GM12878 (cell line): ENCODE results near the gene ZAR1L. TPM values are rescaled to one million over a fixed set of nuclear protein-coding genes. Genes with fewer than 3 reads are reported as not detected.

ENCODE experiments used
- ATAC-seq: fragments of 200-7000 bp; cut with Tn5 transposase; 3 replicates; pipeline ENCODE4 v1.9.1; 2020; ENCODE audit warnings: mild to moderate bottlenecking, moderate library complexity
- BruUV-seq: library from RNA; stranded (reverse); fragments of 400-500 nt; replicated peaks from 2 replicates; lab custom pipeline; 2021; lab: Mats Ljungman, UMichigan
- CTCF ChIA-PET: fragments of 300-600 bp; sonication (Branson Sonifier 250); formaldehyde crosslinking; extraction: SDS; loops from one replicate; lab custom pipeline; 2021; ENCODE audit warnings: inconsistent platforms; lab: Yijun Ruan, JAX
- POLR2A ChIA-PET: fragments of 350-600 bp; formaldehyde crosslinking; extraction: SDS; loops from one replicate; lab custom pipeline; 2021; ENCODE audit warnings: inconsistent platforms; lab: Charles Lee
- RAD21 ChIA-PET: fragments of 300-600 bp; sonication (Branson Sonifier 250); formaldehyde crosslinking; loops from one replicate; lab custom pipeline; 2023; ENCODE audit warnings: antibody characterized with exemption; ENCODE audit not compliant: unreplicated experiment; lab: Charles Lee
- SMC1A ChIA-PET: fragments of 300-600 bp; sonication (Branson Sonifier 250); formaldehyde crosslinking; loops from one replicate; lab custom pipeline; 2023; ENCODE audit not compliant: unreplicated experiment, uncharacterized antibody; lab: Charles Lee
- DNase-seq: peaks from one replicate; pipeline ENCODE4 v3.0.0-alpha.2; 2011; ENCODE audit warnings: low read depth, low spot score
- FAIRE-seq: peaks from 3 replicates; lab custom pipeline; 2011; peaks lifted over from hg19 to GRCh38; lab: Jason Lieb, UNC
- H2AFZ ChIP-seq: 2 replicates; pipeline ENCODE4 v1.6.0; 2011; ENCODE audit warnings: low read depth, low read length, control low read depth; ENCODE audit not compliant: control insufficient read depth
- H3K27ac ChIP-seq: 2 replicates; pipeline ENCODE4 v1.5.1; 2011; ENCODE audit warnings: control low read depth; ENCODE audit not compliant: control insufficient read depth, insufficient read depth
- H3K27me3 ChIP-seq, 2 experiments: replicated peaks in 1 of 2; 2 replicates each; pipeline versions ENCODE4 v1.6.0 to v1.6.1; 2011; ENCODE audit warnings: low read length in 1 of 2; ENCODE audit not compliant: control insufficient read depth in 2 of 2, insufficient read depth in 2 of 2
- H3K36me3 ChIP-seq, 2 experiments: 2 replicates each; pipeline ENCODE4 v1.5.1; 2011; ENCODE audit warnings: low read length in 1 of 2; ENCODE audit not compliant: control insufficient read depth in 2 of 2, insufficient read depth in 2 of 2
- H3K4me1 ChIP-seq: 2 replicates; pipeline ENCODE4 v1.6.1; 2011; ENCODE audit warnings: mild to moderate bottlenecking, low read length, moderate library complexity, mixed read lengths; ENCODE audit not compliant: control insufficient read depth, insufficient read depth
- H3K4me2 ChIP-seq: 2 replicates; pipeline ENCODE4 v1.6.0; 2011; ENCODE audit warnings: control low read depth; ENCODE audit not compliant: control insufficient read depth, insufficient read depth
- H3K4me3 ChIP-seq: fragments of 200-600 bp; sonication (generic); 2 replicates; pipeline ENCODE4 v1.5.1; 2016
- H3K79me2 ChIP-seq: 2 replicates; pipeline ENCODE4 v1.6.0; 2011; ENCODE audit warnings: low read length; ENCODE audit not compliant: control insufficient read depth, insufficient read depth
- H3K9ac ChIP-seq: 2 replicates; pipeline ENCODE4 v1.8.0; 2011; ENCODE audit warnings: low read length, control low read depth, mixed read lengths; ENCODE audit not compliant: control insufficient read depth, insufficient read depth
- H3K9me3 ChIP-seq: replicated peaks from 3 replicates; pipeline ENCODE4 v1.5.1; 2011; ENCODE audit warnings: mild to moderate bottlenecking, low read length; ENCODE audit not compliant: control insufficient read depth, insufficient read depth
- H4K20me1 ChIP-seq: 2 replicates; pipeline ENCODE4 v1.6.0; 2011; ENCODE audit not compliant: control insufficient read depth, insufficient read depth
- ASH2L ChIP-seq: fragments of 300-600, 200-600 bp; sonication (generic); IDR thresholded peaks from 2 replicates; pipeline ENCODE4 v1.6.1; 2017; ENCODE audit warnings: low read depth, mild to moderate bottlenecking, borderline replicate concordance
- BACH1 ChIP-seq: fragments of 450-650 bp; IDR thresholded peaks from 2 replicates; pipeline ENCODE4 v1.6.1; 2017; ENCODE audit warnings: mild to moderate bottlenecking, borderline replicate concordance
- ETV6 ChIP-seq, 2 experiments: fragments of 450-650 bp in 1 of 2; IDR thresholded peaks in 1 of 2; conservative IDR thresholded peaks in 1 of 2; 2 replicates each; pipeline ENCODE4 v1.6.1; 2014; ENCODE audit warnings: antibody characterized with exemption in 1 of 2, borderline replicate concordance in 1 of 2, low read depth in 1 of 2, mild to moderate bottlenecking in 1 of 2, moderate library complexity in 1 of 2
- MEF2A ChIP-seq: IDR thresholded peaks from 2 replicates; pipeline ENCODE4 v1.6.1; 2011; ENCODE audit warnings: low read depth, mild to moderate bottlenecking, low read length, moderate library complexity; ENCODE audit not compliant: insufficient read depth
- RB1 ChIP-seq: fragments of 450-650 bp; formaldehyde crosslinking; IDR thresholded peaks from 2 replicates; pipeline ENCODE4 v1.6.1; 2017; ENCODE audit warnings: mild to moderate bottlenecking, borderline replicate concordance
- SIX5 ChIP-seq: IDR thresholded peaks from 2 replicates; pipeline ENCODE4 v1.6.1; 2011; ENCODE audit warnings: mild to moderate bottlenecking, low read depth, low read length, moderate library complexity; ENCODE audit not compliant: severe bottlenecking
- SMC3 ChIP-seq: IDR thresholded peaks from 2 replicates; pipeline ENCODE4 v1.6.1; 2011; ENCODE audit warnings: low read length, improper control_type of control experiment, borderline replicate concordance
- ZNF217 ChIP-seq: fragments of 450-650 bp; IDR thresholded peaks from 2 replicates; pipeline ENCODE4 v1.6.1; 2017; ENCODE audit warnings: antibody characterized with exemption, mild to moderate bottlenecking
- ZNF384 ChIP-seq: IDR thresholded peaks from 2 replicates; pipeline ENCODE4 v1.6.1; 2012; ENCODE audit warnings: low read depth, mild to moderate bottlenecking, low read length, improper control_type of control experiment, borderline replicate concordance
- ZNF622 ChIP-seq: fragments of 450-650 bp; IDR thresholded peaks from 2 replicates; pipeline ENCODE4 v1.6.1; 2017; ENCODE audit warnings: mild to moderate bottlenecking, inconsistent platforms
- WGBS: methylation state at CpG from one replicate; pipeline ENCODE4 v1.1.6; 2016; ENCODE audit warnings: low lambda C conversion rate; ENCODE audit not compliant: insufficient replicate concordance, insufficient coverage; ENCODE audit errors: missing lambda C conversion rate; 5-methylcytosine and 5-hydroxymethylcytosine counted together
- in situ Hi-C: fragments of 300-500 bp; cut with MboI; formaldehyde crosslinking; loops from 9 replicates; pipeline ENCODE4 v1.14.3; 2018; ENCODE audit warnings: mixed read lengths
- intact Hi-C: fragments of 100-400 bp; cut with micrococcal nuclease; formaldehyde crosslinking; loops from one replicate; pipeline ENCODE4 v1.14.2; 2022; ENCODE audit not compliant: unreplicated experiment
- polyA plus RNA-seq, 11 experiments: library from polyadenylated mRNA; depleted of rRNA in 4 of 11; unstranded in 6 of 11; stranded (reverse) in 5 of 11; fragments of >200 nt; fragmentation: Nextera tagmentation in 4 of 11; fragmentation: Illumina TruSeq in 1 of 11; extraction: Ambion mirVana in 4 of 11; extraction: Trizol in 1 of 11; gene quantifications; 1 replicate in 1 of 11; 2 replicates in 10 of 11; pipeline versions ENCODE4 v1.2.1 to v1.2.3, GENCODE V29; 2011 to 2016; ENCODE audit warnings: inconsistent platforms in 2 of 11, missing spikeins in 2 of 11, low read depth in 1 of 11
- total RNA-seq, 4 experiments: library from RNA; depleted of rRNA in 3 of 4; stranded (reverse); fragments of >200 nt in 3 of 4; fragmentation: Illumina TruSeq in 1 of 4; extraction: Trizol in 1 of 4; gene quantifications; 2 replicates each; pipeline versions ENCODE4 v1.2.1 to v1.2.3, GENCODE V29; 2013 to 2021
- TF ChIP-seq, protein P1 (sequence below): fragments of 450-650 bp; IDR thresholded peaks from 2 replicates; pipeline ENCODE4 v1.6.1; 2017; ENCODE audit warnings: mild to moderate bottlenecking, moderate library complexity

Gene ZAR1L
- total and polyA plus RNA-seq, 10 of the 15 experiments (the other 5 are each of a cell fraction or from before 2014, with no cell fraction given), result 0.05 to 0.34 (median 0.17) TPM; not detected in 6

DNA sequence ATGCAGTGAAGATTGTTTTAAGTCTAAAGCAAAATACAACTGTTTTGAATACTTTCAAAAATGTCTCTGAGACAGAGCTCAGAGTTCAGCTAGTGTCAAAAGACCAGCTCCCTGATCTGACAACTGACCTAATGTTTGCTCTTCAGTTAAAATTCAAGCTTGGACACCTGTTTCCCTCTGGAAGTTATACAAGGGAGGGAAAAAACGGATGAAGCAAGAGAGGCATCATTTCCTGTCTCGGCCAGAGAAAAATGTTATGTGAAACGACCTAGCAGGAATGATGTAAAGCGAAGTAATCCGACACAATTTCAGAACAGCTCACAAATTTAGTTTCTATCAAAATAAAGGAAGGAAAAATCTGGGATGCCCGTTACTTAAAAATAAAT is 59.4 kb downstream of the ZAR1L start:
- ChIA-PET SMC1A (interaction anchor here (1.0 to 1.2 kb wide), 3 partner anchors 9 to 53 kb away, joined by 3 to 5 read pairs (median 3); no protein-coding TSS in a partner anchor), CTCF (interaction anchor here (0.9 to 2.1 kb wide), 3 partner anchors 9 to 21 kb away, joined by 3 to 7 read pairs (median 5); no protein-coding TSS in a partner anchor), POLR2A (no interaction called here), RAD21 (no interaction called here)
- intact Hi-C loops, result no loop called here
- Histone ChIP-seq H3K27me3 (no peaks in the 10 kb centered on the region; a peak in 1 of 4 replicates), H3K79me2 (no peaks in the 10 kb centered on the region), H2AFZ (no peak overlapping the region), H3K4me1 (no peaks in the 10 kb centered on the region), H3K27ac (no peak overlapping the region), H3K4me2 (no peak overlapping the region), H3K9me3 (no peaks in the 10 kb centered on the region), H4K20me1 (no peaks in the 10 kb centered on the region), H3K36me3 (no peaks in the 10 kb centered on the region), H3K4me3 (no peak overlapping the region), H3K9ac (no peak overlapping the region)
- in situ Hi-C loops, result no loop called here
- ATAC-seq, result no peak
- WGBS, result 54% methylated on average over 6 of the region's 6 CpGs
- BruUV-seq, result no TSS peak
- no peak for FAIRE-seq
- DNase-seq, result no peak
- no peak for TF ChIP-seq ASH2L
- TF ChIP-seq RB1, result no peak

DNA sequence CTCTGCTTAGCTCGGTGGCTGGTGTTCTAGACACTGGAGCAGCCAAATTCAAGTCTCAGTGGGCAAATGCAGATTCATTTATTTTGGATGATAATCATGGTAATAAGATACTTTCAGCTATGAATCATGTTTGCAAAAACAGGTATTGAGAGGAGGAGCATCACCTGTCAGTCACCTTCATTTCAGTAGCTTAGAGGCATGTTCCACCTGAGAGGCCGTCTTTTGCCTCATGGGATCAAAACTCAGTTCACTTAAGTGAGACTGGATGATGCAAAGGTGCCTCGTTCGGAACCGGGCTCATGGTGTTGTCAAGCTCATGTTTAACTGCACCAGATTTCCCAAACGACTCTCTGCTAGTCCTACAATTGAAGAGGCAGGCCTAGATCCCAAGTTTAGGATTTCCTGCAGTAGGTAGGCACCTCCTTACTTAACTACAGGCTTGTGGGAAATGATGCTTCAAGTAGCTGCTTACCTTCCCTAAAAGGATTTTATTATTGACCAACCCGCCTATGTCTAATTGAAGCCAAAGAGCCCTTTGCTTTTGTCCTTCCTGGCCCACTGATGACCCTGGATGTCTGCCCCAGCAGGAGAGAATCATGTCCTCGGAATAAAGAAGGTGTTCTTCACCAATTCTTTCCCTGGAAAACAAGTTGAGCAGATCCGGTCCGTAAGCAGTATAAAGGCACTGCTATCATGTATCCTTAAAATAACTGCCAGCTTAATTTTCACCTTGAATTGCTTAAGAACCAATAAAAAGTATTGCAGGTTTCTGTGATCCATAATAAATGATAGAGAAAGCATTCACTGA is 60.0 kb downstream of the ZAR1L start:
- no peak overlapping the region for H3K9ac ChIP-seq
- RAD21 ChIA-PET, result no interaction called here
- POLR2A ChIA-PET, result no interaction called here
- H3K4me3 ChIP-seq, result no peak overlapping the region
- FAIRE-seq (no peak), ATAC-seq (no peak), DNase-seq (no peak)
- CTCF ChIA-PET, result interaction anchor here (0.9 to 2.1 kb wide), 4 partner anchors 8 to 21 kb away, joined by 3 to 7 read pairs (median 4); no protein-coding TSS in a partner anchor
- H4K20me1 ChIP-seq, result no peaks in the 10 kb centered on the region
- no peaks in the 10 kb centered on the region for H3K9me3 ChIP-seq
- H3K27me3 ChIP-seq, result no peaks in the 10 kb centered on the region; a peak in 1 of 4 replicates
- no peaks in the 10 kb centered on the region for H3K36me3 ChIP-seq
- no peak overlapping the region for H3K4me2 ChIP-seq
- H3K79me2 ChIP-seq, result no peaks in the 10 kb centered on the region
- no TSS peak for BruUV-seq
- WGBS, result 56% methylated on average over 10 of the region's 10 CpGs
- H3K27ac ChIP-seq, result no peak overlapping the region
- no peak overlapping the region for H2AFZ ChIP-seq
- SMC1A ChIA-PET, result interaction anchor here (0.9 to 1.4 kb wide), 7 partner anchors 8 to 52 kb away, joined by 3 to 5 read pairs (median 4); no protein-coding TSS in a partner anchor
- in situ Hi-C loops, result no loop called here
- H3K4me1 ChIP-seq, result no peaks in the 10 kb centered on the region
- intact Hi-C loops, result no loop called here
- TF ChIP-seq BACH1, result no peak
- no peak for TF ChIP-seq ZNF622
- no peak for TF ChIP-seq ZNF217
- TF ChIP-seq MEF2A, result no peak
- no peak for TF ChIP-seq SIX5
- TF ChIP-seq, protein P1, sequence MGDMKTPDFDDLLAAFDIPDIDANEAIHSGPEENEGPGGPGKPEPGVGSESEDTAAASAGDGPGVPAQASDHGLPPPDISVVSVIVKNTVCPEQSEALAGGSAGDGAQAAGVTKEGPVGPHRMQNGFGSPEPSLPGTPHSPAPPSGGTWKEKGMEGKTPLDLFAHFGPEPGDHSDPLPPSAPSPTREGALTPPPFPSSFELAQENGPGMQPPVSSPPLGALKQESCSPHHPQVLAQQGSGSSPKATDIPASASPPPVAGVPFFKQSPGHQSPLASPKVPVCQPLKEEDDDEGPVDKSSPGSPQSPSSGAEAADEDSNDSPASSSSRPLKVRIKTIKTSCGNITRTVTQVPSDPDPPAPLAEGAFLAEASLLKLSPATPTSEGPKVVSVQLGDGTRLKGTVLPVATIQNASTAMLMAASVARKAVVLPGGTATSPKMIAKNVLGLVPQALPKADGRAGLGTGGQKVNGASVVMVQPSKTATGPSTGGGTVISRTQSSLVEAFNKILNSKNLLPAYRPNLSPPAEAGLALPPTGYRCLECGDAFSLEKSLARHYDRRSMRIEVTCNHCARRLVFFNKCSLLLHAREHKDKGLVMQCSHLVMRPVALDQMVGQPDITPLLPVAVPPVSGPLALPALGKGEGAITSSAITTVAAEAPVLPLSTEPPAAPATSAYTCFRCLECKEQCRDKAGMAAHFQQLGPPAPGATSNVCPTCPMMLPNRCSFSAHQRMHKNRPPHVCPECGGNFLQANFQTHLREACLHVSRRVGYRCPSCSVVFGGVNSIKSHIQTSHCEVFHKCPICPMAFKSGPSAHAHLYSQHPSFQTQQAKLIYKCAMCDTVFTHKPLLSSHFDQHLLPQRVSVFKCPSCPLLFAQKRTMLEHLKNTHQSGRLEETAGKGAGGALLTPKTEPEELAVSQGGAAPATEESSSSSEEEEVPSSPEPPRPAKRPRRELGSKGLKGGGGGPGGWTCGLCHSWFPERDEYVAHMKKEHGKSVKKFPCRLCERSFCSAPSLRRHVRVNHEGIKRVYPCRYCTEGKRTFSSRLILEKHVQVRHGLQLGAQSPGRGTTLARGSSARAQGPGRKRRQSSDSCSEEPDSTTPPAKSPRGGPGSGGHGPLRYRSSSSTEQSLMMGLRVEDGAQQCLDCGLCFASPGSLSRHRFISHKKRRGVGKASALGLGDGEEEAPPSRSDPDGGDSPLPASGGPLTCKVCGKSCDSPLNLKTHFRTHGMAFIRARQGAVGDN, result no peak
- no peak for TF ChIP-seq ZNF384
- no peak for TF ChIP-seq SMC3
- no peak for TF ChIP-seq ETV6 (conservative IDR thresholded peaks at IDR 0.05 in 1 of 2, IDR thresholded peaks at IDR 0.05 in 1 of 2; ENCODE audit: borderline replicate concordance in 1 of 2, low read depth in 1 of 2)
